Measurements from ENCODE around the gene FLAD1.

Gene FLAD1

DNA sequence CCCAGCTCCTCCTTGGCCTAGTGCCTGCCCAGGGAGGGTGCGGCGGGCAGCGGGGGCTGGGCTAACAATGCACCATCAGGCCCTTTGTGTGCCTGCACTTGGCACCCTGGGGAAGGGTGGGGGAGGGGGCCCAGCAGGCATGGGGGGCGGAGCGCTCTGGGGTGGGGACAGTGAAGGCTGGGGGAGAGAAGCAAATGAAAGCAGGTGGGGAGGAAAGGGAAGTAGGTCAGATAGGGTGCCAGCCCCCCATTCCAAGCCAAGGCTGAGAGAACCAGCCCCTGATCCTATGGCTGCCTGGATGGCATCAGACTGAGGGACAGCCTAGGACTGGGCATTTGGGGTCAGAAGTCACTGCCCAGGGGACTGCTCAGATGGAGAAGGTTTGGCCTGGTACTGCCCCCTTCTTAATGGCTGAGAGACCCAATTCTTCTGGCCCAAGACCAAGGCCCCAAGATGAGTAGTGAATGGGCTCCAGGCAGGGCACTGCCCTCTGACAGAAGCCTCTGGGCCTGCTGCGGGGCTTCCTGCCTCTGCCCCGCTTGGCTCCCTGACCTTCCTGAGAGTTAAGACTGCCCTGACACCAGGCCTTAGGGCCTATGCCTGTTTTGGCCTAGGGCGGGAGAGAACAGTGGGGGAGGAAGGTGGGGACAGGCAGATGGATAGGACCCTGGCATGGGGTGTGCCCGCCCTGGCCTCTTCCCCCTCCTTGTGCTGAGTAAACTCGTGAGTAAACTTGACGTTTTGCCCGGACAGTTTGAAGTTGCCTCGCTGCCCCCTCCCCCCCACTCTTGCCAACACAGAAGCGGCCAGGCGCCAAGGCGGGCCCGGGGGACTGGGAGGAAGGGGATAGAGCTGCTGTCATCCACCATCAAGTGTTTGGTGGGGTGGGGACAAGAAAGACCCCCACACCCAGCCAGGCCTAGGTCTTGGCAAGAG lies 22.2 kb downstream of the FLAD1 start:
- Mint-ChIP-seq H3K9me3 (no peaks in the 10 kb centered on the region), H3K27me3 (no peaks in the 10 kb centered on the region), H3K36me3 (ENCODE audit: low read depth) (peaks cover 25% of the 10 kb centered on the region), H3K27ac (peak overlapping the region; percentile 91), H3K4me3 (peak overlapping the region; percentile 66), H3K4me1 (ENCODE audit: low read depth) (peaks cover 64% of the 10 kb centered on the region)
- no peak for DNase-seq

DNA sequence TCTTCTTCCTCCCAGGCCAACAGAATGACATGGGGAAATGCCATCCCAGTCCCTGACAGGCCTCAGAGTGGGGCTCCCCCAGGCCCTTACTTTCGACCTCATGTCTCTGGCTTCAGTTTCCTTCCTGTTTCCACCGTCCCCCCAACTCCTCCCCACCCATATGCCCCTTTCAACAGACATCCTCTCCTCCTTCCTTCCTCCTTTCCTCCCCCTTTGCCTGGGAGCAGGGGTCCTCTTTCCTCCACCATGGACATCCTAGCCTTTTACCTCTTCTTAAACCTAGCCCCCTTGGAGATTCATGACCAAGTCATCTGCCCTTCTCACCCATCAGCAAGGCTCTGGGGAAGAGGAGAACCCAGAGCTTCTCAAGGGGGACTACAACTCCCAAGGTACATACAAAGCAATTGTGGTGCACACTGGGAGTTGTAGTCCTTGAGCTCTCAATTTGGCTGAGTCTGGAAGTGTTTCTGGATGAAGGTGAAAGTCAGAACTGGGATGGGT lies 23.5 kb downstream of the FLAD1 start:
- Mint-ChIP-seq H3K27me3 (no peaks in the 10 kb centered on the region), H3K9me3 (no peaks in the 10 kb centered on the region), H3K4me1 (ENCODE audit: low read depth) (peaks cover 66% of the 10 kb centered on the region), H3K4me3 (peak overlapping the region; percentile 66), H3K36me3 (ENCODE audit: low read depth) (peaks cover 33% of the 10 kb centered on the region), H3K27ac (peak overlapping the region; percentile 91)
- peak; percentile 63 for DNase-seq

DNA sequence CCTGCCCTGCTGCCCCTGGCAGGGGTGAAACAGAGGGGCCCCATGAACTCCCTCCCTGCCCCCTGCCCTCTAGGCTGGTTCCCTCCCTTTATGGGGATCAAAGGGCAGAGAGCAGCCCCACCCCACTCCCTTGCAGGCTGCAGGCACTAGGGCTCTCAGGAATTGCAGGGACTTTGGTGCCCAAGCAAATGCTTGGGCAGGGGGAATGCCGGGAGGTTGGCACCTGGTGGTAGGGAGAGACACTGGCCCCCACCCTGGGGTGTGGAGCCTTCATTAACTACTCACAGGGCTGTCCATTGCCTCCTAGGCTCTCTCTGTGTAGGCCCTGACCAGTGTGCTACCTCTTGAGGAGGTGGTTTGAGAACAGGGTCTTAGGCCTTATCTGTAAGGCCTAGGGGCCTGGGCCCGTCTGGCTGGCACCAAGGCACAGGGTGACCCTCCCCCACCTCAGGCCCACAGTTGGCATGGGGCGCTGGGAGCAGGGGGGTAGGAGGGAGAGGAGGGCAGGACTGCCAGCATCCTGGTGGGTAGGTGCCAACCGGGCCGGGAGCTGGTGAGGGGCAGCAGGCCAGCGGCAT lies 24.2 kb downstream of the FLAD1 start:
- H3K27ac Mint-ChIP-seq = peak overlapping the region; percentile 91
- H3K4me3 Mint-ChIP-seq = no peak overlapping the region
- peaks cover 73% of the 10 kb centered on the region for H3K4me1 Mint-ChIP-seq (ENCODE audit: low read depth)
- H3K9me3 Mint-ChIP-seq = no peaks in the 10 kb centered on the region
- peak; percentile 48 for DNase-seq
- peaks cover 38% of the 10 kb centered on the region for H3K36me3 Mint-ChIP-seq (ENCODE audit: low read depth)
- H3K27me3 Mint-ChIP-seq = no peaks in the 10 kb centered on the region

DNA sequence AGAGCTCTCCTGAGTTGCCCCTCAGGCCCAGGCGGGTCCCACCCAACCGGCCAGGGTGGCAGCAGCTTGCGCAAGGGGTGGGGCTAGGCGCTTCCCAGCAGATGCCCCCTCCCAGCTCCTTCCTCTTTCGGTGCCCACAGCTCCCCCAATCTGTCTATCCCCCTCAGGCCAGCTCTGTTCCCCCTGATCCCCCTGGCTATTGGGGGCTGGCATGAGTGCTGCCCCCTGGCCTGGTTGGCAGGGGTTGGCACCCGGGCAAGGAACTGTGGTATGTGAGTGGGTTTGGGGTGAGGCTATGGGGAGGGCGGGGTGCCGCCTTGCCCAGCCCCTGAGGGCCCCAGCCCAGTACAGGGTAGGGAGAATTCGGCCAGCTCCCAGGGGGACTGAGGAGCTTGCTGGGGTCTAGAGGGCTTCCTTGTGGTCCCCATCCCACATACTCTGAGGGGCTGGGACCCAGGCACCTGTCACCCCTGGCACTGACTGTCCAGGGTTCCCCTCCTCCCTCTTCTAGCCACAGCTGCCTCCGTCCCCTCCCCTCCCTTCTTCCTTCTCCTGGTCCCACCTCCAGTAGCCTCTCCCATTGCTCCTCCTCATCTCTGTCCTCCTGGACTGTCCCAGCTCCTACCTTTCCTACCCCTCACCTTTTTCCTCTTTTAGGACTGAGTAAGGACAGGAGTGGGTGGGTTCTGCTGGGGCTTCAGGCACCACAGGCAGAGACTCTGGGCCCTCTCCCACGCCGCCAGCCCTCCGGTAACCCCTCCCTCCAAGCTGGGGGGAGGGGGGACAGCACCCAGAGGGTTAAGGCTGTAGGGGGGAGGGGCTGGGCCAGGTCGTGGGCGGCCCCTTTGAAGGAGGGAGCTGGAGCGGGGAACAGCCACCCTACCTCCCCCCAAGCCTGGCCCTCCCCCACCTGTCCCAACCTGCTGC lies 25.1 kb downstream of the FLAD1 start:
- no peaks in the 10 kb centered on the region for H3K9me3 Mint-ChIP-seq

DNA sequence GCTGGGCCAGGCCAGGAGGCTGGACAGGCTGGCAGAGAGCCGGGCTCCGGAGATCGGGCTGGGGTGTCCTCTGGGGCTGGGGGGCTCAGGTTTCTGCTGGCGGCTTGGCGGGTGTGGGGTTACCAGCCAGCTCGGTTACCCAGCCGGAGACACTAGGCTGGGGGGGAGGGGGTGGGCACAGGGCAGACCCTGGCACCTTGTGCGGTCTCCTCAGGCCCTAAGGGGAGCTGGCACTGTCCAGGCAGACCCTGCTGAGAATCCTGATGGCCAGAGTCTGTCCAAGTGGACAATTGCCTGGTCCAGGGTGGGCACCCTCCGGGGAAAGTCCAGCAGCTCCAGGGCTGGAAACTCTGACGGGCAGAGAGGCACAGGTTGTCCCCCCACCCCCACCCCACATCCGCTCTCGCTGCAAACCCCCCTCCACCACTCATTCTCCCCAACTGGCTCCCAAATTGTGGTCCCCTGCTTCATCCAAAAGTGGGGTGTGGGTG lies 26.1 kb downstream of the FLAD1 start:
- H3K36me3 Mint-ChIP-seq (ENCODE audit: low read depth) = peaks cover 48% of the 10 kb centered on the region
- peak overlapping the region; percentile 91 for H3K4me3 Mint-ChIP-seq
- H3K27ac Mint-ChIP-seq = peak overlapping the region; percentile 96
- H3K4me1 Mint-ChIP-seq (ENCODE audit: low read depth) = peaks cover 80% of the 10 kb centered on the region
- DNase-seq = peak; percentile 62
- H3K9me3 Mint-ChIP-seq = no peaks in the 10 kb centered on the region
- no peaks in the 10 kb centered on the region for H3K27me3 Mint-ChIP-seq

More for the DNA sequence above, 25.1 kb downstream of the FLAD1 start:
- H3K4me1 Mint-ChIP-seq (ENCODE audit: low read depth) = peaks cover 79% of the 10 kb centered on the region
- H3K36me3 Mint-ChIP-seq (ENCODE audit: low read depth) = peaks cover 44% of the 10 kb centered on the region
- no peaks in the 10 kb centered on the region for H3K27me3 Mint-ChIP-seq
- peak overlapping the region; percentile 91 for H3K4me3 Mint-ChIP-seq
- DNase-seq = peak; percentile 78
- H3K27ac Mint-ChIP-seq = peak overlapping the region; percentile 96

DNA sequence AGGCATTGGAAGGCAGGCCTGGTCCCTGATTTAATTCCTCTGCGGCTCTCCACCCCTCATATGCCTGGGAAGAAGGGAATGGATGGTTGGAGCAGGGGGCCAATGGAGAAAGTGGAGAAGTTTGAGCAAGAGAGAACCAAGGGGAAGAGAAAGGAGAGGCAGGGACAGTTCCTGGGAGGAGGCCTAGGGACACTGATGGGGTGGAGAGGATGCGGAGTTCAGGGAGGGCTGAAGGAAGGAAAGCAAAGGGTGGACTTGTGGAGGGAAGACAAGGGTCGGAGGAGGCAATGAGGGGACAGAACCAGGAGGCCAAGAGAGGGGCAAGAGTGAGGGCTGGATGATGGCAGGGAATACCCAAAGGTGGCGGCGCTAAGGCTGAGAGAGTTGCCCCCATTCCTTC lies 26.6 kb downstream of the FLAD1 start:
- H3K27ac Mint-ChIP-seq = peak overlapping the region; percentile 96
- H3K4me1 Mint-ChIP-seq (ENCODE audit: low read depth) = peaks cover 79% of the 10 kb centered on the region
- no peaks in the 10 kb centered on the region for H3K9me3 Mint-ChIP-seq
- H3K27me3 Mint-ChIP-seq = no peaks in the 10 kb centered on the region
- H3K36me3 Mint-ChIP-seq (ENCODE audit: low read depth) = peaks cover 50% of the 10 kb centered on the region
- DNase-seq = no peak
- H3K4me3 Mint-ChIP-seq = peak overlapping the region; percentile 91

DNA sequence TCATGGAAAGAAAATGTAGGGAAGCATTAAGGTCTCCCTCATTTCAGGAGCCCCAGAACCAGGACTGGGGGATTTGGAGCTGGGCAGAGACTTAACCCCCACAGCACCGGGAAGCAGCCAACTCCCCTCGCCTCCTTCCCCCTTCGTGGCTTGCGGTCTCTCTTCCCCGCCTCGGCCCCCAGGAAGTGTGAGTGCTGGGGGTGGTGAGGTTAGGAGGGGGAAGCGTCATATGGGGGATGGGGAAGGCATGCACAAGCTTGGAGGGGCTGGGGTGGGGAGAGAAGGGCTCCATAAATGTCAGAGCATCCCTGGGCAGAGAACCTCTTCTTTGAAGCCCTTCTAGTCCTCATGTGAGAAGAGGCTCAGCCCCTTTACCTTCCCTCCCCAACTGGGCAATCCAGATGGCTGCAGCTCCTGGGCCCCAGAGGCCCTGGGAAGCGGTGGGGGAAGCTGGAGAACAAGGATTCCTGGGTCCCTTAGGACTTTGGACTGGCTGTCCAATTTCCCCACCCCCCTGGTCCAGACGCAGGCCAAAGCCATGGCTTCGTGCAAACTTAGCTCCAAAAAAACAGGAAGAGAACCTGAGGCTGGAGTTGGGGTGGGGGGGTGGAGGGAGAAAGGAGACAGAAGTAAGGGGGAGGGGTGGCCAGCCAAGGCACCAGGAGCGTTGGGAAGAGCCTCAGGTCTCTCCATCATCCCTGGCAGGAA lies 27.2 kb downstream of the FLAD1 start:
- H3K27me3 Mint-ChIP-seq = no peaks in the 10 kb centered on the region
- peaks cover 55% of the 10 kb centered on the region for H3K36me3 Mint-ChIP-seq (ENCODE audit: low read depth)
- peaks cover 80% of the 10 kb centered on the region for H3K4me1 Mint-ChIP-seq (ENCODE audit: low read depth)
- peak overlapping the region; percentile 91 for H3K4me3 Mint-ChIP-seq
- H3K9me3 Mint-ChIP-seq = no peaks in the 10 kb centered on the region
- DNase-seq = peak; percentile 57
- peak overlapping the region; percentile 96 for H3K27ac Mint-ChIP-seq

DNA sequence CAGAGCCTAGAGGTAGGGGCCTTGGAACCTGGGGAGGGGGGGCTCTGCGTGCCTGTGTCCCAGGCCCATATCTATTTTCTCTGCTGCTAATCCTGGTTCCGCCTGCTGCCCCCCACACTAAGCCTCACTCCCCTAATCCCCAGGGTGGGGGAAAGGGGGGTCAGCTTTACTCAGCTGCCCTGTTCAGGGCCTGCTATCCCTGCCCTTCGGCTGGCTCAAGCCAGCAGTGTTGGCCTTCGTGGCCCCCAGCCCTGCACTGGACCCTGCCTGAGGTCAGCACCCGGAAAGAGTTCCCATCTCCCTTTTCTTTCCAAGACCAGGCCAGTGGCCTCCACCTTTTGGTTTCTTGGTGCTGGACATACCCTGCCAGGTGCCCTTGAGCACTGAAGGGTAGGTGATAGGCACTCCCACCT lies 27.9 kb downstream of the FLAD1 start:
- DNase-seq = no peak
- Mint-ChIP-seq H3K36me3 (ENCODE audit: low read depth) (peaks cover 60% of the 10 kb centered on the region), H3K9me3 (no peaks in the 10 kb centered on the region), H3K27ac (peak overlapping the region; percentile 96), H3K27me3 (no peaks in the 10 kb centered on the region), H3K4me3 (peak overlapping the region; percentile 91), H3K4me1 (ENCODE audit: low read depth) (peaks cover 80% of the 10 kb centered on the region)

DNA sequence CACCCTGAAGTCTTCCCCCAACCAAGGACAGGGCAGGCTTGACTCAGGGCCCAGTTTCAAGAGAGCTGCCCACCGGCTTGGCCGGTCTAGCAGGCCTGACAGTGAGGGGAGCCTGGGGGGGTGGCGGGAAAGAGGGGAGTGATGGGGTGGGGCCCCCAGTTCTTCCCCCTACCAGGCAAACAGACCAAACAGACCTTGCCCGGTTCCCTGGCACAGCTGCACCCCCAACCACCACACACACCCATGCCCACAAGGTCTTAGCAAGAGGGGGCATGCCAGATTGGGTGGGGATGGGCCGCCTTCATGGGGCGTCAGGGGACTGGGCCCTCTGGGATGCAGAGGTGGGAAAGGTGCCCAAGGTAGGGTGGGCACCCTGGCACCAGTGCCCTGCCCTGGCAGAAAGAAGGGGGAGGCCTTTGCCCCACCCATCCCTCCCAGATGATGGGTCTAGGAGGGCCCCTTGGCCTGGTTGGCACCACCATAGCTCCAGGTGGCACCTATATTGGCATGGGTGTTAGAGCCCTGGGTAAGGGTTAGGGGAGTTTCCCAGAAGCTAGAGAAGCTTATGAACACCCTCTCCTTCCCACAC lies 28.4 kb downstream of the FLAD1 start:
- no peak for DNase-seq
- Mint-ChIP-seq H3K27me3 (no peaks in the 10 kb centered on the region), H3K9me3 (no peaks in the 10 kb centered on the region), H3K27ac (peak overlapping the region; percentile 96), H3K4me1 (ENCODE audit: low read depth) (peaks cover 80% of the 10 kb centered on the region), H3K36me3 (ENCODE audit: low read depth) (peaks cover 65% of the 10 kb centered on the region), H3K4me3 (peak overlapping the region; percentile 91)

DNA sequence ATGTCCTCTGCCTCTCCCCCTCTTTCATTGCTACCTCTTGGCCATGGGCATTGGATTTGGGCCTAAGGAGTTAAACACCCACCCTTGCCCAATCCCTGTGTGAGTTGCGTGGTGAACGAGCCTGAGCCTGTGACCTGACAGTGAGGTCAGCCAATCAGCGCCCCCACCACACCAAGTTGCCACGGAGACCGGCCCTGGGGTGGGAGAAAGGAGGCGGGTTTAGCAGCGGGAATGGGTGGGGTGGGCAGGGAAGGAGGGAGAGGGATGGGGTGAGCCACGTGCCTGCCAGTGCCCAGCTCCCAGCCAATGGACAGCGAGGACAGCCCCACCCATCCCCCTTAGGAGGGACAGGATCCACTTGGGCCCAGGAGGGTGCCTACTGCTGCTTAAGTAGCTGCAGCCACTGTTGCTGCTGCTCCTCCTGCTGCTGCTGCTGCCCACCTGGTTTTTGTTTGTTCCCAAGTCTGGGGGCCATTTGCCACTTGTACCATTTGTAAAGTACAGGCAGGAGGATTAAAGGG lies 28.9 kb downstream of the FLAD1 start:
- H3K9me3 Mint-ChIP-seq = no peaks in the 10 kb centered on the region
- DNase-seq = peak; percentile 49
- peak overlapping the region; percentile 64 for H3K4me3 Mint-ChIP-seq
- H3K4me1 Mint-ChIP-seq (ENCODE audit: low read depth) = peaks cover 80% of the 10 kb centered on the region
- no peaks in the 10 kb centered on the region for H3K27me3 Mint-ChIP-seq
- peaks cover 71% of the 10 kb centered on the region for H3K36me3 Mint-ChIP-seq (ENCODE audit: low read depth)
- H3K27ac Mint-ChIP-seq = peak overlapping the region; percentile 91

DNA sequence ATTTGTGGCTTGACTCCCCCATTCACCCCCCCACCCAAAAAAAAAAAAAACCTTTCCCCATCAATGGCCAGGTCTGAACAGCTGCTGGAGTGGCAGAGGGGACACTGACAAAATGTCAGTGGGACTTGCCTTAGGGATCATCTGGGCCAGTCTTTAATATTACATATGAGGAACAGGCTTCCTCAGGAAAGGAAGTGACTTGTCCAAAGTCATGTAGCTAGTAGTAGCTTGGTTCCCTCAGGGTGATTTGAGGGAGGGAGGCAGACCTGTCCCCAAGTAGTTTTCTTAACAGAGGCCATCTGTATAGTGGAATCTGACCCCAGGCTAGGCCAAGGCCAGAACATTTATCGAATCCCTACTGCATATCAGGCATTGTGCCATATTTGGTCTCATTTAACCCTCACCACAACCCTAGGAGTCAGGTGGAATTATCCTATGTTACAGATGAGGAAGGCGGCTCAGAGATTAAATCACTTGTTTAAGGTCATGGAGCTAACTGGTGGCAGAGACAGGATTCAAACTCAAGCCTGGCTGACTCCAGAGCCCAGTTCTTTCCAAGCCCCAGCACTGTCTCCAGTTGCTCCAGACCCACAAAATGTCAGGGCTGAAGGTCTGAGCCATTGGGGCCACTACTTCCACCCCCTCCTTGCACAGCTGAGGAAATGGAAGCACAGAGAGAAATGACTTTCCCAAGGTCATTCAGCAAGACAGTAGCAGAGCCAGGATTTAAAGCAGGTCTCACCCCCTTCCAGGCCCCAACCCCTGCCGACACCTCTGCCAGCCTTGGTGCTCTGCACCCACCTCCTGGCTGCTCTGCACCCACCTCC lies 29.8 kb downstream of the FLAD1 start:
- H3K27me3 Mint-ChIP-seq = no peaks in the 10 kb centered on the region
- peaks cover 76% of the 10 kb centered on the region for H3K36me3 Mint-ChIP-seq (ENCODE audit: low read depth)
- H3K4me1 Mint-ChIP-seq (ENCODE audit: low read depth) = peaks cover 80% of the 10 kb centered on the region
- no peaks in the 10 kb centered on the region for H3K9me3 Mint-ChIP-seq
- DNase-seq = no peak
- H3K27ac Mint-ChIP-seq = peak overlapping the region; percentile 91
- peak overlapping the region; percentile 64 for H3K4me3 Mint-ChIP-seq

DNA sequence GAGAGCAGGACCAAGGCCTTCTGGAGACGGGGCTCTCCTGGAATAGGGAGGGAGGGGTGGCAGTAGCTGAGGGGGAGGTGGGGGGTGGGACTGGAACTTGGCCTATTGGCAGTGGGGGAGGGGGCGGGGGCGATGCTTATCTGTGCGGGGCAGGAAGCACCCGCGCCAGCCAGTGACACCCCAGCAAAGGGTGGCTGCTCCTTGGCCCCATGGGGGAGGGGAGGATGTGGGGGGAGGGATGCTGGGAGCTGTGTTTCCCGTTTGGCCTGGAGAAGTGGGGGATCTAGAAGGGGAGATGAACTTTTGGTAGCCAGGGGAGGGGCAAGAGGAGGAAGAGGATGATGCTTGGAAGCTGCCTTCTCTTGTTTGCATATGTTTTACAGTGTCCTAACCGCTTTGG lies 30.5 kb downstream of the FLAD1 start:
- Mint-ChIP-seq H3K36me3 (ENCODE audit: low read depth) (peaks cover 76% of the 10 kb centered on the region), H3K4me1 (ENCODE audit: low read depth) (peaks cover 77% of the 10 kb centered on the region), H3K27me3 (no peaks in the 10 kb centered on the region), H3K27ac (peak overlapping the region; percentile 91), H3K4me3 (peak overlapping the region; percentile 64), H3K9me3 (no peaks in the 10 kb centered on the region)
- DNase-seq = no peak
